HG02571 (cell line): ENCODE measurements around the gene GPC3.
"Not testable (repeated sequence)": the region's sequence is repeated elsewhere in the genome, so short reads cannot be mapped to it uniquely, and the experiment has no call there.

Experiments
- ATAC-seq: cut with Tn5 transposase; IDR thresholded peaks from one replicate; pipeline ENCODE4 v1.9.1; 2021; ENCODE audit warnings: mild to moderate bottlenecking, moderate library complexity; ENCODE audit not compliant: unreplicated experiment

The GPC3 gene

DNA sequence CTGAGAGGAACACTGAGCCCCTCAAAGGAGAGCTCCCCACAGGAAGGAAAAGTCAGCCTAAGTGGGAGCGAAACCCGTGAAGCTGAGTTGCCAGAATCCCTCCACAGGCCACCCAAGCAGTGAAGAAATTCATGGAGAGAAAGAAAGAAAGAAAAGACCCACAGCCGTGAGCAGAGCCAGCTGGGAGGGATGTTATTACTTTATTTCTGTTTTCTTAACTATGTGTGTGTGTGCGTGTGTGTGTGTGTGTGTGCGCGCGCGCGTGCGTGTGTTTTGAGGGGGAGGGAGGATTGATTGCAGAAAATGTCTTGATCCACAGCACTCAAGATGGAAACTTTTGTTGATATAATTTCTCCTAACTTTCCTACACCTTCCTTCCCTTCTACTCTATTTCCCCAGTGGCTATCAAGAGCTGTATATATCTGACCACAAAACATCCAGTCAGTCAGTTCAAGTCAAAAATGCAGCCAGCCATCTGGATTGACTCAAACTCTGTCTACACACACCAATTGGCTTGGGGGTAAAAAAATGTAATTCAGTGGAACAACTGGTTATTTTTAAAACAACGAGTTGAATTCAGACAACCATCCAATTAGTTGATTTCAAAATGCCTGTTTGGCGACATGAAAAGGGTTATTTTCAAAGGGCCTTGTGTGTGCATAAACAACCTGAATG, 13.8 kb upstream of the GPC3 start:
- no peak for ATAC-seq

DNA sequence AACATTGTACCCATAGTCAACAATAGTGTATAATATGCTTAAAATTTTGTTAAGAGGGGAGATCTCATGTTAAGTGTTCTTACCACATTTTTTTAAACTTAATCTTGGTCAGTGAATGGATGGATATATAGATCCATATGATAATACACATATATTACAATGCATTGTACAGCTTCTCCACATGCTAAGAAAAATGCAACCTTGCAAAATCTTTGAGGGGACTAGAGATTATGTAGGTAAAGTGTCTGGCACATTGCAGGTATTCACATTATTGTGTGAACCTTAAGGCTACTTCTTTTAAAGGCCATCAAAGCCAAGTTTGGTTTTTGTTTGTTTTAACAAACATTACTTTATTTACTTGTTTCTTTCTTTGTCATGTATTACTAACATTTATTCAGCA, 10.4 kb upstream of the GPC3 start:
- ATAC-seq: no peak

- no peak for ATAC-seq
Observed at GRCh38 chrX:133994576-133994975, 9.2 kb upstream of the GPC3 start.

GRCh38 chrX:133992882-133993281, 7.5 kb upstream of the GPC3 start:
- no peak for ATAC-seq

DNA sequence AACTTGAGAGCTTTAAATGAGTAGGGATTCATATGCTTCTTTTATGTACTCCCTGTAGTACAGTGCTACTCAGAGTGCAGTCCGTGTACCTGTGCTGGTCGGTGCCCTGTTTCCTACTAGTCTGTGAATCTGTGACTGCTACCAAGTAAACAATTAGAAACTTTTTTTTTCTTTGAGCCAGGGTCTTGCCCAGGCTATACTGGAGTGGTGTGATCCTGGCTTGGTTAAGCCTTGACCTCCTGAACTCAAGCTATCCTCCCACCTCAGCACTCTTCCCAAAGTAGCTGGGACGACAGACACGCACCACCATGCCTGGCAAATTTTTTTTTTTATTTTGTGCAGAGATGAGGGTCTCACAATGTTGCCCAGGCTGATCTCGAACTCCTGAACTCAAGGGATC, 6.4 kb upstream of the GPC3 start:
- no peak for ATAC-seq

DNA sequence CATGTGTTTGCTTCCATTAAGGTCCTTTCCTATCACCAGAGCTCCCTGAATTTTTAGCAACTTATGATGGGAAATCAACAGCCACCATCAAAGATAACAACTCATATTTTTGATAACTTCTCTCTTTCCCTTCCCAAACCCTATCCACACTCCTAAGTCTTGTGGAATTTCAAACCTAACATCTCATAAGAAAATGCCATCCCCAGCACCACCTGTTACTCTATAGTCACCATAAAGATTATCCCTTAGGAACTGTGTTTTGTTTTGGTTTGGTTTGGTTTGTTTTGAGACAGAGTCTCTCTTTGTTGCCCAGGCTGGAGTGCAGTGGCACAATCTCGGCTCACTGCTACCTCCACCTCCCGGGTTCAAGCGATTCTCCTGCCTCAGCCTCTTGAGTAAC, 5.7 kb upstream of the GPC3 start:
- not testable (repeated sequence) for ATAC-seq

- no peak for ATAC-seq
Observed at GRCh38 chrX:133989993-133990392, 4.6 kb upstream of the GPC3 start.

- ATAC-seq: no peak
Observed at GRCh38 chrX:133989490-133989889, 4.1 kb upstream of the GPC3 start.

- ATAC-seq: no peak
Observed at GRCh38 chrX:133988010-133988409, 2.6 kb upstream of the GPC3 start.

- no peak for ATAC-seq
Observed at GRCh38 chrX:133987188-133987587, 1.8 kb upstream of the GPC3 start.

- no peak for ATAC-seq
Observed at GRCh38 chrX:133985967-133986683, 731 bp upstream of the GPC3 start.

- ATAC-seq: no peak
Observed at GRCh38 chrX:133984857-133985163, 584 bp downstream of the GPC3 start.

- no peak for ATAC-seq
Observed at GRCh38 chrX:133983974-133984845, 1.2 kb downstream of the GPC3 start.

- ATAC-seq: no peak
Observed at GRCh38 chrX:133983256-133983973, 2.0 kb downstream of the GPC3 start.

DNA sequence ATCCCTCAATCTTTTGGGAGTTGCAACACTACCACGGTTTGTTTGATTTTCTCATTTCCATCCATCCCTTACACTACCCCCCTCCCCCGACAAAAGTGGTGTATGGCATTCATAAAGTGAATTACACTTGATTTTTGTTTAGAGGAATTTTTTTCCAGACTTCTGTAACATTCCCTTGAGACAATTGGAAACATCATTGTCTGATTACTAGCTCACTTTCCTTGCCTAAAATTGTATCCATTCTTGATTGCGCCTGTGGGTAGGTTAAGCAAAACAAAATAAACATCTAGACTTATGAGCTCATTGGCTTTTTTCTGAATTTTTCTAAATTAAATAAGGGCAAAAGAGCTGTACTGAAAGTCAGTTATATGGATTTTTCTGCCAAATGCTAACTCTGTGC, 3.5 kb downstream of the GPC3 start:
- ATAC-seq: no peak

DNA sequence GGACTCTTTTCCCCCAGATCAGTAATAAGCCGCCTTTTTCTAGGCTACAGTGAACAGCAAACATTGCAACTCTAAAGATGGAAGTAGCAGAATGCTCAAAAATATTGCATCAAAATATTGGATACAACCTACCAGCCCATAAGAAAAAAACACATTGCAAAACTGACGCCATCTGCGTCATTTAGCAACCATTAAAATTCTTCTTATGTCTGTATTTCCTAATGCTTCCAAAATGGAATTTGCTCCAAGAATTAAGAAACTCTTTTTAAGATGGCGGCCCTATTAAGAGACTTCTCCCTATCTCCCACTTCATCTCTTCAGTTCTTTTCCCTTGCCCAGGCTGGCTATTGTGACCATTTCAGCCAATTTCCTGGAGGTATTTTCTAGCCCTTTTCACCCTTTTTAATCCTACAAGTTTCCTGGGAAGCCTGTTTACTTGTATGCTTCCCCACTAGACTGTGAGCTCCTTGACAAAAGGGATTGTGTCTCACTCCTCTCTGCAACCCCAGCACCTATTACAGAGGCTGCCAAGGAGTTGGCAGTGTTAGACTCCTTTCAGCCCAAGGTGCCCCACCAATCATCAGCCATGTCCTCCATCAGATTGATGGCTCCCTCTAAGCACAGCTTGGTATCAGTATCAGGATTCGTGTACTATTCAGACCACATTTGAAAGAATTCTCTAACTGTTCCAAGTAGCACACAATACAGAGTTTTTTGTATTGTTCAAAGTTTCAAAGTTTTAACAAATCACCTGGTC, 4.4 kb downstream of the GPC3 start:
- ATAC-seq: no peak

GRCh38 chrX:133980406-133980805, 5.0 kb downstream of the GPC3 start:
- no peak for ATAC-seq

GRCh38 chrX:133979641-133980230, 5.7 kb downstream of the GPC3 start:
- ATAC-seq: no peak

- no peak for ATAC-seq
Observed at GRCh38 chrX:133973704-133974103, 11.7 kb downstream of the GPC3 start.

GRCh38 chrX:133972916-133973315, 12.5 kb downstream of the GPC3 start:
- no peak for ATAC-seq
